ENCODE data around the gene DNAH2. TPM values are rescaled to one million over a fixed set of nuclear protein-coding genes. Genes with fewer than 3 reads are reported as not detected.
A peak's percentile ranks its signal among the peaks of the same experiment; 100 is the strongest.

The DNAH2 gene
- polyA plus RNA-seq, 1 donor from 2014 or later: 2.0 TPM

GRCh38 chr17:7712111-7712771, 5.3 kb upstream of the DNAH2 start:
- peak overlapping the region; percentile 6 for H2AFZ ChIP-seq (ENCODE audit: low read depth, low read length)
- peak overlapping the region; percentile 59 for H3K4me3 ChIP-seq (ENCODE audit: low read length)
- H3K27me3 ChIP-seq (ENCODE audit: insufficient read depth, low read depth, low read length): no peaks in the 10 kb centered on the region
- H3K9me2 ChIP-seq (ENCODE audit: insufficient read depth, low read length): no peaks in the 10 kb centered on the region
- no peaks in the 10 kb centered on the region for H3K9me3 ChIP-seq (ENCODE audit: low read length)
- peak overlapping the region; percentile 70 for H3K9ac ChIP-seq (ENCODE audit: low read length)
- peak overlapping the region; percentile 94 for H3K27ac ChIP-seq (ENCODE audit: low read length)
- peaks cover 10% of the 10 kb centered on the region for H3F3A ChIP-seq (ENCODE audit: insufficient read depth, low read length, poor library complexity, severe bottlenecking)
- peak overlapping the region; percentile 54 for H3K4me2 ChIP-seq (ENCODE audit: low read length)
- TF ChIP-seq RAD21 (conservative IDR thresholded peaks at IDR 0.05) (no peak), REST (IDR thresholded peaks at IDR 0.05; ENCODE audit: borderline replicate concordance) (peak; percentile 36), MXI1 (conservative IDR thresholded peaks at IDR 0.05; ENCODE audit: poor library complexity, severe bottlenecking) (peak; percentile 80), EP300 (conservative IDR thresholded peaks at IDR 0.05; ENCODE audit: poor library complexity, severe bottlenecking) (peak; percentile 65)
- H4K20me1 ChIP-seq (ENCODE audit: insufficient read depth): no peaks in the 10 kb centered on the region
- no peaks in the 10 kb centered on the region for H3K36me3 ChIP-seq (ENCODE audit: insufficient read depth, low read length)
- H3K79me2 ChIP-seq (replicated peaks; ENCODE audit: insufficient read depth, low read length): peaks cover 21% of the 10 kb centered on the region

- no peaks in the 10 kb centered on the region for H3K9me3 ChIP-seq (ENCODE audit: low read length)
- peaks cover 10% of the 10 kb centered on the region for H3F3A ChIP-seq (ENCODE audit: insufficient read depth, low read length, poor library complexity, severe bottlenecking)
- H3K79me2 ChIP-seq (replicated peaks; ENCODE audit: insufficient read depth, low read length): peaks cover 9% of the 10 kb centered on the region
- TF ChIP-seq RAD21 (conservative IDR thresholded peaks at IDR 0.05): no peak
- TF ChIP-seq EP300 (conservative IDR thresholded peaks at IDR 0.05; ENCODE audit: poor library complexity, severe bottlenecking): no peak
- TF ChIP-seq POLR2AphosphoS5 (IDR thresholded peaks at IDR 0.05): no peak
- no peak for TF ChIP-seq SMC3 (conservative IDR thresholded peaks at IDR 0.05; ENCODE audit: poor library complexity)
- TF ChIP-seq CTCF (IDR thresholded peaks at IDR 0.05; ENCODE audit: poor library complexity, severe bottlenecking): no peak
- H2AFZ ChIP-seq (ENCODE audit: low read depth, low read length): no peak overlapping the region
- H3K9ac ChIP-seq (ENCODE audit: low read length): peak overlapping the region; percentile 2
- H3K27ac ChIP-seq (ENCODE audit: low read length): peak overlapping the region; percentile 94
- H3K4me2 ChIP-seq (ENCODE audit: low read length): no peak overlapping the region
- no peaks in the 10 kb centered on the region for H4K20me1 ChIP-seq (ENCODE audit: insufficient read depth)
- H3K36me3 ChIP-seq (ENCODE audit: insufficient read depth, low read length): no peaks in the 10 kb centered on the region
- no peaks in the 10 kb centered on the region for H3K27me3 ChIP-seq (ENCODE audit: insufficient read depth, low read depth, low read length)
- H3K4me3 ChIP-seq (ENCODE audit: low read length): no peak overlapping the region
- H3K9me2 ChIP-seq (ENCODE audit: insufficient read depth, low read length): no peaks in the 10 kb centered on the region
Measured at GRCh38 chr17:7713782-7714181, 3.8 kb upstream of the DNAH2 start.
